GM18508 (cell line): ENCODE data around the gene ITGA1.
"Not testable (repeated sequence)": the region's sequence is repeated elsewhere in the genome, so short reads cannot be mapped to it uniquely, and the experiment has no call there.

Source experiments
- ATAC-seq: cut with Tn5 transposase; IDR thresholded peaks from one replicate; pipeline ENCODE4 v1.9.1; 2021; ENCODE audit warnings: moderate number of reproducible peaks; ENCODE audit not compliant: insufficient read depth, unreplicated experiment

ITGA1 gene

DNA sequence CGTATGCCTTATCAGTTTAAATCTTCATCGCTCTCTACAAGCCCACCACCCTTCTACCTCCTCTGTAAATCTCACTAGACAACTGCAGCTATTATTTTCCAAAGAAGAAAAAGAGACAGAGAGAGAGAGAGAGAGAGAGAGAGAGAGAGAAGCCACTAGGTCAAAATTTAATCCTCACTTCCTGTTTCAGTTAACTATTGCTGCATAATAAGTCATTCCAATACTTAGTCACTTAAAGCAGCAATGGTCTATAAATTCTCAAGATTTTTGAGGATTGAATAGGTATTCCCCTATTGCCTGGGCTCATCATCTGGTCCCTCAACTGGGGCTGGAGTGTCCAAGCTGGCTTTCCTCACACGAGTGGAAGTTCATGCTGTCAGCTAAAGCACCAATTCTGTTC lies 68.8 kb downstream of the ITGA1 start:
- peak; percentile 93 for ATAC-seq

DNA sequence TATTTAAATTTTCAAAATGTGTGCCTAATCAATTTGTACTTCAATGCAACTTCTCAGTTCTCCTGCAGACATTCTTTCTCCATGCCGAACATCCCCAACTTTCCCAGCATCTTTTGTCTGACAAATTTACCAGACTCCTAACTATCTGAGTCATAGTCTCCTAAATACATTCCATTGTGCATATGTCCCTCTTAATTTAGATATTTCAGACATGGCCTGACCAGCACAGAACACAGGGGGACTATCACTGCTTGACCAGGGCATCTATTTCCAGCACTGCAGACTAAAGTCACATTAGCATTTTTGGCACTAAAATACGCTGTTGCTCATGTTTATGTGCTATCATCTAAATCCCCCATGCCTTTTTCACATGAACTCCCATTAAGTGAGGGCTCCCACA lies 71.9 kb downstream of the ITGA1 start:
- no peak for ATAC-seq

DNA sequence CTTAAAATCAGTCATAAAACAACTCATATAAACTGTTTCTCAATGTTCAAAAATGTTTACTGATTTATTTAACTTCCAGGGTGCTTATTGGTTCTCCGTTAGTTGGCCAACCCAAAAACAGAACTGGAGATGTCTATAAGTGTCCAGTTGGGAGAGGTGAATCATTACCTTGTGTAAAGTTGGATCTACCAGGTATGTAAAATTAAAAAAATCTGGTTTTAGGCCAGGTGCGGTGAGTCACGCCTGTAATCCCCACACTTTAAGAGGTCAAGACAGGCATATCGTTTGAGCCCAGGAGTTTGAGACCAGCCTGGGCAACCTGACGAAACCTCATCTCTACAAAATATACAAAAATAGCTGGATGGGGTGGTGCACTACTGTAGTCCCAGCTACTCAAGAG lies 73.7 kb downstream of the ITGA1 start:
- ATAC-seq: no peak

DNA sequence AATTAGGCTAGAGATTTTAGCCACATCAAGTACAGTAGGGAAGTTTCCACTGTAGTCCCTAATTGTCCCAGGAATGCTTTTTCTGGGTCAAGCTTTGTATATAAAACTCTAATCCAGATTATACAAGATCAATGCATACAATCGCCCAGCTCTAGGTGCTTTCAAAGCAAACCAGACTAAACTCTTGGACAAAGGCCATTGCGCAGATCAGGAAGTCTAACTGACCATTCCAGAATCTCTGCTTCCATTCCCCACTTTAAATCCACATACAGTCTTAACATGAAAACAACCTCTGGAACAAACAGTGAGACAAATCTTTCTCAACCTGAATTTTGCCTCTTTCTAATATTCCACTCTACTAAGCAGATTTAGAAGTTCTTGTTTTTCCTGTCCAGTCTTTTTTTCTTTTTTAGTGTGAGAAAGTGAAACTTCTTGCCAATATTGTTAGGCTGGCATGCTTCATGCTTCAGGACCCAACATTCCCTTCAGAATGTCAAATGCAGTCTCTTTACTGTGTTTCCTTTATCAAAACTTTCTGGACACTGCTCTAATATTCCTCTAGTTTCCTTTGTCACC lies 76.1 kb downstream of the ITGA1 start:
- ATAC-seq: no peak

DNA sequence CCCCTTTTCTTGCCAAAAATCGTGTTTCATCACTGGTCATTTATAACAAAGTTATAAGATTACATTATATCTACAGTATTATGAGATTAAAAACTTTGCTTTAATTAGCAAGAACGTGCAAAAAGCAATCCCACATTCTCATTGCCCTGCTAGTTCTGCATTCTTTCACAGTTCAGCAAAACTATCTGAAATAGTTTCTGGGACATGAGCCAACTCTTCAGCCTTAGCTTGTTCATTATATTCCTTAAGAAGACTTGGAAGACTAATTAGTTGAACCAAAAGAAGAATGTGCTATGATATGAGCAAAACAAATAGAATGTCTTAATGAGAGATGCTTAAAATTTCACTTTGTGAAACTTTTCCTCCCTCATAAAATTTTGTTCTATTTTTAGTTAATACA lies 76.7 kb downstream of the ITGA1 start:
- ATAC-seq: no peak

DNA sequence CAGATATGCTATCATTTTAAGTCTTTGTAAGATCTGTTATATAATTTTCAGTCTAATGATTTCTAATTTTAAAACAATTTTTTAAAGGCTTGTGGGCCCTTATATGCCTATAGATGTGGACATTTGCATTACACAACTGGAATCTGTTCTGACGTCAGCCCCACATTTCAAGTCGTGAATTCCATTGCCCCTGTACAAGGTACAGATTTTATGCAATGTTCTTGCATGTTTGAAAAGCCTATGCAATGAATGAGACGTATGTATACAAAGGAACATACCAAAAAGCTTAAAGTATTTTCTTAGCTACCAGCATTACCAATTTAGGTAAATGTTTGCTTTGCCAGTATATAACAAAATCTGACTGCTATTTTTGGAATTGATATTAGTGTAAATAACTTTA lies 77.2 kb downstream of the ITGA1 start:
- no peak for ATAC-seq

DNA sequence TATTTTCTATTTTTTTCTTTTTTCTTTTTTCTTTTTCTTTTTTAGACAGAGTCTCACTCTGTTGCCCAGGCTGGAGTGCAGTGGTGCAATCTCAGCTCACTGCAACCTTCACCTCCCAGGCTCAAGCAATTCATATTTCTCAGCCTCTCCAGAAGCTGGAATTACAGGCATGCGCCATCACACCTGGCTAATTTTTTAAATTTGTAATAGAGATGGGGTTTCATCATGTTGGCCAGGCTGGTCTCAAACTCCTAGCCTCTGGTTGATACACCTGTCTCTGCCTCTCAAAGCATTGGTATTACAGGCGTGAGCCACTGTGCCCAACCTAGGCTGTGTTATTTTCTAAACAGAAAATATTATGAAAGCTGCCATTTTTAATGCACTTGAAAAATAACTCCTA lies 78.3 kb downstream of the ITGA1 start:
- ATAC-seq: not testable (repeated sequence)

DNA sequence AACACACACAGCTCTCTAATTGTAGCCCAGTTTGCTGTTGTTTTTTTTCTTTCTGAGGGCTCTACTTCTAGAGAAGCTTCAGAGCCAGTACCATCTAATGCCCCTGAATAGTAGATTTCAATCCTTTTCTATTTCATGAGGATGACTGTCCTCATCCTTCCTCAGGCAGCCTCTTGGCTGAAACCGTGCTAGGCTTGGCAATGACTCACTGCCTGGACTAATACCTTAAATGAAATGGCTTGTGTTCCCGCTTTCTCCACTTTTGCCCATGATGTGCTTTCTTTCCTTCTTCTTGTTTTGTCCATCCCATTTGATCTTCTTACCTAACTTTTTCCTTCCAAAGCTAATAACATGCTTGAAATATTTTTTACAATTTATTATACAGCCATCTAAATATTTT lies 80.1 kb downstream of the ITGA1 start:
- no peak for ATAC-seq

DNA sequence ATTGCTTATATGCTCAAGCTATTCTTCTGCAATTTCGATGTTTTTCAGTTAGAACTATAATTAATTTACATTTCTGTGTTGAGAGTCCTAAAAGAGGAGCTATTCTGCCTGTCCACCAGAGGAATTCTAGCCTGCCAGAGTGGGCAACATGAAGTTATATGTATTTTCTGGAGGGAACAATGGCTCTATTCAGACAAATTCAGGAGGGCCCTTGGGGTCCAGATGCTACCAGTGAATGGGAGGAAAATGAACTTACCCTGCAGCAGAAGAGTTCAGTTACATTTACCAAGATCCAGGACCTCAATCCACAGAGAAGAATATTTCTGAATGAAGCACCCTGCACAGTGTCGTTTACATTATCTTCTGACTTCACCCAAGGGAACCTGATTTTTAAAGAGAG lies 80.7 kb downstream of the ITGA1 start:
- ATAC-seq: no peak

DNA sequence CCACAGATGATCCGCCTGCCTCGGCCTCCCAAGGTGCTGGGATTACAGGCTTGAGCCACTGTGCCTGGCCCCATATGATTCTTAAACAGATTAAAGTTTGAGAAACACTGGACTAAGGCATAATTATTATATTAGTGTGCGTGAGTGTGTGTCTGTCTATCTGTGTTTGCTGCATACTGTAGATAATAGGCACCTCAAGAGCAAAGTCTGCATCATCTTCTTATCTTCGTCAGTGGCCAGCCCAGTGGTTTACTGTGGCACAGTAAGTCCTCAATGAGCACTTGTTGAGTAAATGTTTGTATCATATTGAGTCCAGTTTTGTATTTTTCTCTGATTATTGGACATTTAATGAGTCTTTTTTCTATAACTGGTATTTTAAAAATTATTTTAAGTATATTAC lies 81.7 kb downstream of the ITGA1 start:
- no peak for ATAC-seq

DNA sequence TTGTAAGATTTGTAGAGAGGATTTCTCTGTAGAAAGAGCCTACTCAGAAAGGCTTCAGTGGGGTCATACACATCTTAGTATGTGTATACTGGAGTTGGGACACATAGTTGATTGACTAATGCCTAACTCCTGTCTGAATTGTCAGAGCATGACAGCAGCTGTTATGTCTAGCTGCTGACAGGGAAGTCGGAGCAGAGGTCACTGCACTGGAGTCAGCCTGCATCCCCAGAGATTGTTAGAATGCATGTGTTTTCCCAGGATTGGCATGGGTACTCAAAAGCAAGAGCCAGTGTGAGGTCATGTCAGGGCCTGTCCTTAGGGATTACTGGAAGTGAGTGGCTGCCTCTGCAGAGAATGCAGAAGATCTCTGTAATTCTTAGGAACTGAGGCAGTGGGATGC lies 82.7 kb downstream of the ITGA1 start:
- ATAC-seq: no peak

DNA sequence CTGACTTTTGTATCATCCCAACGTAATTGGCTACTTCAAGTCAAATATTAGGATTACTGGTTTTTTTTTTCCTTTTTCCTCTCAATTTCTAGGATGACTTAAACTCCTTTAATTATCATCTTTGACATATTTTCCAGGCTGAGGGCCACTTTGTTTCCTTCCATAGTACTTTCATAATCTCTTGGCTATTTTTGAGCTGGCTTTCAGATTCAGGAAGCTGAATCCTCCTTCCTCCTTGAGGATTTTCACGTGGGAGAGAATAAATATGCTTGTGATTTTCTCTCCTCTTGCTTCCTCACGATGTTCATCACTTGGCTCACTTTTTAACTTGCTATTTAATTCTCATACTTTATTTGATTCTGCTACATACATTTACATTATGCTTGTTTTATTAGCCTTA lies 88.1 kb downstream of the ITGA1 start:
- no peak for ATAC-seq

DNA sequence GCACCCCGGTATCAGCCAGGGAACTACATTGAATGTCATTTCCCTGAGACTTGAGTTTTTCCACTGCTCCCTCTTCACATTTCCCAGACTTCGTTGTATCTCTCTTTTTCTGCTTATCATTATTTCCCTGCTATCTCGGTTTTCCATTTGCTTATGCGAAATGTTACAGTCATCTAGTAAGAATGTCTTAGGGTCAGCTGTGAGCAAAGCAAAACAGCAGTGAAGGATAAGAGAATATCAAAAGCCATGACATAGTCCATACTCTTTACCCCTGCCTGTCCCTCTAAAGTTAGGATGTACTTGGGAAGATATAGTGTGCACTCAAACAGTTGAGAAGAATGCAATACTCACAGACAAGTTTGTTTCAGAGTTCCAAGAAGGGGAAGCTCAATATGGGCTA lies 88.7 kb downstream of the ITGA1 start:
- no peak for ATAC-seq

DNA sequence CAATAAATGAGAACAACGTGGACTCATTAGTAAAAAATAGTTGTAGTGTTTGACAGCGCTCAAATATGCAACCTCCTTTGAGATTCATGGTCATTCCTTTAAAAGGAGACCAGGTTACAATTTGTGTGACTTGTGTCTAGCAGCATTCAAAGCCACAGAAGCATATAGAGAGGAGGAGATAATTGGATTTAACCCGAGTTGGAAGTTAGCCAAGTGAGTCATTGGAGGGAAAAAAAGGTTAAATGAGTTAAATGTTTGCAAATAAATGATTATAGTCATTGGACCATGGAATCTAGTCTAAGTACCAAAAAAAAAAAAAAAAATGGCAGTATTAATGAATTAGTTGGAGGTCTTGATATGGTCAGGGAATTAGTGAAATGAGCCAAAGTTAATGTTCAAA lies 90.9 kb downstream of the ITGA1 start:
- no peak for ATAC-seq

DNA sequence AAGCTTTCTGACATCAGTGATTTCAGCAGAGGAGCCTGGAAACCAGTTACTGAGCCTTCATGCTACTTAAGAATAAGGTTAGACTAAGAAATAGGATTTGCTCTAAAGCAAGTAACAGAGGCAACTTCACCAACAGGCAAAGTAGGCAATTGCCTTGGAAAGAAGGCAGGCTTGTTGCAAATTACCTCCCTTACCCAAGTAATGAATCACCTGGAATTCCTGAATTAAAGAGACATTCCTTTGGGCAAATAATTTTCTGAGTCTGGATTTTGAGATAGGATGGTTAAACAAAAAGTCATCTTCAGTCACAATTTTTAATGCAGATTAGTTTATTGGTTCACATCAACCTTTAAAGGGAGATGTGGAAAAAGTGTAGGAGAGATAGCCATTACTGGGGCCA lies 92.8 kb downstream of the ITGA1 start:
- ATAC-seq: no peak

DNA sequence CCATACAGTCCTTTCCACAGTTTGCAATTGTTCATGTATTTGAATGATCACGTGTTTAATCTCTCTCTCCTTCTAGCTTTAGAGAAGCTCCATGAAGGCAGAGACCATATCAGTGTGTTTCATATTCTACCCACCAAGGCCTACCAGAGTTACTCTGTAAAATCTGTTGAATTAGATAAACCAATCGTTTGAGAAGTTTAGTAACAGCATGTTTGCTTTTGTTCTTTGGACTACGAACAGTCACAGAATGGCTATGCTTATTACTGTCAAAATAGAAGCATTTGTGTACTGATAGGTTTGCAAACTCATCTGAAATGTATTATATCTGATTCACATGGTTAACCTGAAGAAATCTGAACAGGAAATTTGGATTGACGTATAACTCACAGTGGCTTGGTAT lies 93.8 kb downstream of the ITGA1 start:
- no peak for ATAC-seq

DNA sequence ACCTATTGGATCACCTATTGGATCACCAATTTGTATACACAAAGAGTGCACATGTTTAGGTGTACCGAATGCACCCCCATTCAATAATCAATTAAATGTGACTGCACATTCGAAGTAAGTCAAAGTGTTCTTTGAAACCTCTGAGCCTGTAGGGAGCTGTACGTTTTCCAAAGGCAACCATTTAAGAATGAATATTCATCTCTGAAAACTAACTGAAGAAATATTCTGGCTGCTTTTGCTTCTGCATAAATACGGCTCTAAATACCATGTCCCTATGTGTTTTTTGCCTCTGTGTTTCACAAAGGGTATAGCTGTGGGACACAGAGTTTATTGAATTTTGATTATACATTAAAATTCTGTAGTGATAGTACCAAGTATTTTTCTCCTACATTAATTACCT lies 95.4 kb downstream of the ITGA1 start:
- ATAC-seq: no peak

DNA sequence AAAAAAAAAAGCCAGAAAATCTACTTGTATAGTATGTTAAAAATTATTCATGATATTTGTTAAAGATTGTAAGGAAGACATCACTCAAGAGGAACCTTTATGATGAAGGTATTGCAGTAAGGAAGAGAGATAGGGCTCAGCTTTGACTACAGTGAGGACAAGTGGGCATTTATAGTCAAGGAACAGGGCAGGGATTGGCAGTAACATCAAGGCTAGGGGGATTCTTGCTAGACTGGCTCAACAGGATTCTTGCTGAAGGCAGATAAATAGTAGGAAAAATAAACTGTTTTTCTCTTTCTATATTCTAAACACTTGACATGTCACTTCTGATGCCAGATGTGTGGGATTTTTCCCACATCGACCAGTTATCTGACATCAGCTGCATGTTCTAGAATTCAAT lies 96.7 kb downstream of the ITGA1 start:
- no peak for ATAC-seq

DNA sequence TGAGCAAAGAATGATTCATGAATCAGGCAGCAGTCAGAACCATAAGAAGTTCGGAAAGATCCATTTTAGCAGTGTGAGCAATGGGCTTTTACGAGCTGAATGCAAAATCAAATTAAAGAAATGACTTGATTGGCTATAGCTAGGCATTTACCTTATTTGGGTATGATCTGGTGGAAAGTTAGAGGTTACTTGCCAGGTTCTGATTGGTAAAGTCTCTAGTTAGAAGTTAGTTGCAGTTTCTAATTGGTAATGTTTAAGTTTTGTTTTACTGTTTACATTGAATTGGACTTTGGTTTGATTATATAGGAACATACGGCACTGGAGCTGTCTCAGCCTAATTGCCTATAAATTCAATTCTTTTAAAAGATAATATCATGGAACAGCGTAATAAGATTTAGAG lies 97.9 kb downstream of the ITGA1 start:
- no peak for ATAC-seq

DNA sequence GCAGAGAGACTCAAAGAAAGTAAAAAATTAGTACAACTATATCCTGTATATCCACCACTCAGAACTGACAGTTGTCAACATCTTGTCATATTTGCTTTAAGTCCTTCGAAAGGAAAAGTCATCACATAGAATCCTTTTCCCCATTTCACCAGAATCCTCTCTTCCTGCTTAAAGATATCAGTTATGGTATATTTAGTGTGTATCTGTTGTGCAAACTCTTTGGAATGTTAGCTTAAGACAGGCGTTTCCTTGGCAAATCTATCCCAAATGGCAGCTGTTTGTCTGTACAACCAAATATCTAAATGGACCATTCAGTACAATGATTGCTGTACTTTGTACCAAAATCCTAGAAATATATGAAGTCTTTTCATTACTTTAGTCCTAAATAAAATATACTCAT lies 98.5 kb downstream of the ITGA1 start:
- no peak for ATAC-seq

DNA sequence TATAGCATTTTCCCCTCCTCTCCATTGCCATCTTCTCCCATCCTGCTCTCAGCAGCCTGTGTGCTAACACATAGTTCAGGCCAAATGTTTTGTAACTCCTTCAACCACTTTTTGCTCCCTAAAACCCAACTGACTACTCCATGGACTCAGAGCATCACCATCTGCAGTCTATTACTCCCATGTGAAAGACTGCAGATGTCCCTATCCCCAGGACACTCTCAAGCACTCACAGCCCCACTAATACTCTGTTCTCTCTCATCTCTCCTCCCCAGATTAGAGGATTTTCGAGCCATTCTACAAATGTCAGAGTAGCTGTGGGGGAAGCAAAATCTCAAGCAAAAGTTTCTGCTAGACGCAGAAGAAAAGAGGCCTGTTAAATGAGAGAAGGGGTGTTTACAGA lies 99.3 kb downstream of the ITGA1 start:
- no peak for ATAC-seq

DNA sequence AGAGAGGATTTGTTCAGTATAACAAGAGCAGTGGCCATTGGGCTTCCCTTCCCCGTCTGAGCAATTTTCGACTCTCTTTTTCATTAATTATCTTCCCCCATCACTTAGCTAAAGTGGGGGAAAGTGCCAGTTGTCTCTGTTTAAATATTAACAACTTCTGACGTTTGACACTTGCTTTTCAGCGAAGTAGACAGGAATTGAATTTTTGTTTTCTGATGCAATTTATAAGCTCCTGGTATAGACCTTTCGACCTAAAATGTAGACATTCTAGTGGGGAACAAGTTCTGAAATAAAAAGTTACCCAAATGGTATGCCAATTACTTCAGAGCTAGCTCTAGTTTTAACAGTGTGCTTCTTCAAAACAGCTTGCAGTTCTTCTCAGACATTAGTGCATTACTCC lies 100.6 kb downstream of the ITGA1 start:
- no peak for ATAC-seq

DNA sequence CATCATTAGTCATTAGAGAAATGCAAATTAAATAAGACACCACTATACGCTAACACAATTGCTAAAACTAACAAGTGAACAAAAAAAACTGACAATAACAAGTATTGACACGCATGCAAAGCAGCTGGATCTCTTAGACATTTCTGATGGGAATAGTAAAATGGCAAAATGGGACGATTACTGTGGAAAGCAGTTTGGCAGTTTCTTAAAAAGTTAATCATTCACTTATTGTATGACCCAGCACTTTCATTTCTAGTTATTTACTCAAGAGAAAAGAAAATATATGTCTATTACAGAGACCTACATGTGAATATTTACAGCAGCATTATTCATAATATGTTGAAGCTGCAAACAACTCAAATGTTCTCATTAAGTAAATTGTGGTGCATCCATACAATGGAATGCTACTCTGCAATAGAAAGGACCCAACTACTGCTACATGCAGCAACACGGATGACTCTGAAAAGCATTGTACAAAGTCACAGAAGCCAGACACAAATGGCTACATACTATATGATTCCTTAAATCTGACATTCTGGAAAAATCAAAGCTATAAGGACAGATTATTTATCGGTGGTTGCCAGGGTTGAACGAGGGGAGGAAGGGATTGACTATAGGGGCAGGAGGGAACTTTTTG lies 104.6 kb downstream of the ITGA1 start:
- no peak for ATAC-seq
